Measurements from ENCODE around the gene ARHGAP15.

GRCh38 chr2:143604566-143604959 is 475.3 kb downstream of the ARHGAP15 start:
- TF ChIP-seq TP53 (CRISPR knock-in tag; IDR thresholded peaks at IDR 0.05) = no peak
- no peak for TF ChIP-seq POLR2A (IDR thresholded peaks at IDR 0.05; ENCODE audit: low read length)
- TF ChIP-seq CTCF (IDR thresholded peaks at IDR 0.05) = no peak
- TF ChIP-seq, protein P1, sequence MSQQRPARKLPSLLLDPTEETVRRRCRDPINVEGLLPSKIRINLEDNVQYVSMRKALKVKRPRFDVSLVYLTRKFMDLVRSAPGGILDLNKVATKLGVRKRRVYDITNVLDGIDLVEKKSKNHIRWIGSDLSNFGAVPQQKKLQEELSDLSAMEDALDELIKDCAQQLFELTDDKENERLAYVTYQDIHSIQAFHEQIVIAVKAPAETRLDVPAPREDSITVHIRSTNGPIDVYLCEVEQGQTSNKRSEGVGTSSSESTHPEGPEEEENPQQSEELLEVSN (IDR thresholded peaks at IDR 0.05; ENCODE audit: borderline replicate concordance, low read depth) = no peak
- no peak for TF ChIP-seq KDM1A (IDR thresholded peaks at IDR 0.05; ENCODE audit: low read depth)
- TF ChIP-seq CHD2 (IDR thresholded peaks at IDR 0.05; ENCODE audit: low read length, partially characterized antibody) = no peak
- no peak for TF ChIP-seq FOSL2 (IDR thresholded peaks at IDR 0.05)
- no peak for TF ChIP-seq FOSL2 (CRISPR knock-in tag; IDR thresholded peaks at IDR 0.05)
- TF ChIP-seq, protein P2, sequence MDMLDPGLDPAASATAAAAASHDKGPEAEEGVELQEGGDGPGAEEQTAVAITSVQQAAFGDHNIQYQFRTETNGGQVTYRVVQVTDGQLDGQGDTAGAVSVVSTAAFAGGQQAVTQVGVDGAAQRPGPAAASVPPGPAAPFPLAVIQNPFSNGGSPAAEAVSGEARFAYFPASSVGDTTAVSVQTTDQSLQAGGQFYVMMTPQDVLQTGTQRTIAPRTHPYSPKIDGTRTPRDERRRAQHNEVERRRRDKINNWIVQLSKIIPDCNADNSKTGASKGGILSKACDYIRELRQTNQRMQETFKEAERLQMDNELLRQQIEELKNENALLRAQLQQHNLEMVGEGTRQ (IDR thresholded peaks at IDR 0.05) = no peak
- no peak for TF ChIP-seq FOXS1 (CRISPR knock-in tag; IDR thresholded peaks at IDR 0.05)
- no peak for TF ChIP-seq NFE2L2 (conservative IDR thresholded peaks at IDR 0.05; ENCODE audit: low read length)
- no peak for TF ChIP-seq PHF8 (IDR thresholded peaks at IDR 0.05; ENCODE audit: borderline replicate concordance, low read depth)
- no peak for TF ChIP-seq MAZ (IDR thresholded peaks at IDR 0.05; ENCODE audit: borderline replicate concordance, low read depth, low read length)

Measured in A549 (cell line).